Stimulated activated CD4-positive, alpha-beta T cell treated with anti-CD3 and anti-CD28 coated beads, Interleukin-4, amount 100 ng/mL, for 24 hours (primary cell): ENCODE measurements around the gene IFITM1.
A peak's percentile ranks its signal among the peaks of the same experiment; 100 is the strongest.
"Not testable (repeated sequence)": the region's sequence is repeated elsewhere in the genome, so short reads cannot be mapped to it uniquely, and the experiment has no call there.

Experiments used
- DNase-seq: peaks from one replicate; pipeline ENCODE4 v3.0.0-alpha.2; 2020

Gene IFITM1

DNA sequence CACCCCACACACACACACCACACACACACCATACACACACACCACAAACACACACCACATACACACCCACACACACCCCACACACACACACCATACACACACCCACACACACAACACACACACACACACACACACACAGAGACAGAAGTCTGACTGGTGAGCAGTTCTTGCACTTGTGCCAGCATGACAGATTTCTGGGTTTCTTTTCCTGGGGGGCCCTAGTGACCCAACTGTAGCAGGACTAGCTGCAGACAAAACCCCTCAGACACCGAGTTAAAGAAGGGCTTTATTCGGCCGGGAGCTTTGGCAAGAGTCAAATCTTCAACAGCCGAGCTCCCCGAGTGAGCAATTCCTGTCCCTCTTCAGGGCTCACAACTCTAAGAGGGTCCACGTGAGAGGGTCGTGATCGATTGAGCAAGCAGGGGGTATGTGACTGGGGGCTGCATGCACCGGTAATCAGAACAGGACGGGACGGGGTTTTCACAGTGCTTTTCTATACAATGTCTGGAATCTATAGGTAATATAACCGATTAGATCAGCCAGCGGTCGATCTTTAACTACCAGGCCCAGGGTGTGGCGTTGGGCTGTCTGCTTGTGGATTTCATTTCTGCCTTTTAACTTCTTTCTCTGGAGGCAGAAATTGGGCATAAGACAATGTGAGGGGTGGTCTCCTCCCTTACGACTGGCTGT lies 36.3 kb downstream of the IFITM1 start:
- DNase-seq: not testable (repeated sequence)

DNA sequence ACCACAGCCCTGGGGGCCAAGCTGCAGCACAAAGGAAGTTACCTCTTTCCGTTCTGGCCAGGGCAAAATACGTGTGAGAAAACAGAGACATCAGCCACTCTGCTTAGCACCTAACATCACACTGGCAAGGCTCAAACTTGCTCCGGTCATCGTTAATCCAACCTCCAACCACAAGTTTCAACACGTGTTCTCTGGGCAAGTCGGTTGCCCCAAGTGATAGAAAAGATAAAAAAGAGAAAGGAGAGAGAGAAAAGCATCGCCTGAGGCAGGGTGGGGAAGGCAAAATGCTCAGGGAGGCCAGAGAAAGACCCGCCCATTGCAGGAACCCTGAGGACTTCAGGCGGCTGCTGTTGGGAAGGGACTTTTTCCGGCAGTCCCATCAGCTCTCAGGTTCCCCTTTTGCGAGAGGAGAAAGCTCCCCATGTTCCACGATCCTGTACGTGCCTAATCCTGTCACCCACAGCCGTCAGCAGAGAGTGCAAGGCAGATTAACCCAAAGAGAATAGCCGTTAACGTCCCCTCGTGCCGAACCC lies 36.9 kb downstream of the IFITM1 start:
- DNase-seq: no peak

DNA sequence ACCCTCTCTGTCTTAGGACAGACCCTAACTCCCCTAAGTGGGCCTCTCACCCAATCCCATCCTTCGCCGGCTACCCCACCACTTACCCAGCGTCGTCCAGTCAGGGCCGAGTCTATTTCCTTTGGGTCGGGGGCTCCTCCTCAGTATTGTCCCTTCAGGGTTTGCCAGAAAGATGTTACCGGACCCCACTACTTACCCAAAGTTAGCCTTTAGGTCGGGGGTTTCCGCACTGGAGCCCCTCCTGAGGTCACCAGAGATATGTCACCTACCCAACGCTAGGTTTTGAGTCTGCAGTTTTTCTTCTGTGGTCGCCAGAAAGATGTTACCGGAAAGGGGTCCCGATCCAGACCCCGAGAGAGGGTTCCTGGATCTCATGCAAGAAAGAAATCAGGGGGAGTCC lies 37.6 kb downstream of the IFITM1 start:
- no peak for DNase-seq

DNA sequence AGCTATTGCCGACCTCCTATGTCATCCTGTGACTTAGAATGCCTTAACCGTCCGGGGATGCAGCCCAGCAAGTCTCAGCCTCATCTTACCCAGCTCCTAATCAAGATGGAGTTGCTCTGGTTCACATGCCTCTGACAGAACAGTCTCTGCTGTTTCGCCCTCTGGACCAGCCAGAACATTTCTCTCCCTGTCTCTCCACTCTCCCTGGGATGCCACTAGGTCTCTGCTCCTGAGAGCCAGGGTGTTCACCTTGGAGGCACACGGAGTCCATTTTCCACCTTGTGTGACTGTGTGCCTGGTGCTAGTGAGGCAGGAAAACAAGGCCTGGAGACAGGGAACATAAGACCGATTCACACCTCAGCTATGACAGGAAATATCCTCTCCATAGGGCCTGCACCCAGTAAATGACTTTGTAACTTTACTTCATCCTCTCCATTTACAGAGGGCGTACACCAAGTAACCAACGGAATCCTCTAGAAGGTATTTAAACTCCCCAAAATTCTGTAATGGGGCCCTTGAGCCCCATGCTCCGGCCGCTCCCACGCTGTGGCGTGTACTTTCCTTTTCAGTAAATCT lies 38.7 kb downstream of the IFITM1 start:
- no peak for DNase-seq

DNA sequence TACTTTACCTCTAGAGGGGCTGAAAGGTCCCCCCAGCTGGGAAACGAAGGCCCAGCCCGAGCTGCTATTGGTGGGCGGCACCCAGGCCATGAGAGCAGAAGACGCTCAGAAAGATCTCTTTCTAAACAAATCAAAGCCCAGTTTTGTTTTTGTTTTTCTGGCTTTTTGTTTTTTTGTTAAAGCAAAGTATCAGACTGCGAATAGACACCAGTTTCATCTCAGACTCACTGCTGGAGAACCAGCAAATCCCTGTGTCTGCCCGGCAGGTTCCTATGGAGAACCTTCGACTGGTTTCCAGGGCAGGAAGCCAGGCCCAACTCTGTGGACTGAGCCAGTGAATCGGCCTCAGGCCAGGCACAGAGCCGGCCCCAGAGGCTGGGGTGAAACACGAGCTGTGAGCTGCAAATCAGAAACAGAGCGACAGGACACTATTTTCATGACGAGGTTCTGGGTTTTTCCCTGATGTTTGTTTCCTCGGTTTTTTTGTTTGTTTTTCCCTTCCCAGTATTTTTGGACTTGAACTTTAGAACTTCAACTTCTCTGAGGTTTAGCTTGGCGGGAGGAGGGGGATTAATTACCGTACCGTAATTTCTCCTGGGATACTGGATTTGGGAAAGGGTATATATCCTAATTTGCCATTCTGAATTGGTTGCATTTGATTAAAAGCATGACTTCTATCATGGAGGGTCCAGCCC lies 39.5 kb downstream of the IFITM1 start:
- no peak for DNase-seq

DNA sequence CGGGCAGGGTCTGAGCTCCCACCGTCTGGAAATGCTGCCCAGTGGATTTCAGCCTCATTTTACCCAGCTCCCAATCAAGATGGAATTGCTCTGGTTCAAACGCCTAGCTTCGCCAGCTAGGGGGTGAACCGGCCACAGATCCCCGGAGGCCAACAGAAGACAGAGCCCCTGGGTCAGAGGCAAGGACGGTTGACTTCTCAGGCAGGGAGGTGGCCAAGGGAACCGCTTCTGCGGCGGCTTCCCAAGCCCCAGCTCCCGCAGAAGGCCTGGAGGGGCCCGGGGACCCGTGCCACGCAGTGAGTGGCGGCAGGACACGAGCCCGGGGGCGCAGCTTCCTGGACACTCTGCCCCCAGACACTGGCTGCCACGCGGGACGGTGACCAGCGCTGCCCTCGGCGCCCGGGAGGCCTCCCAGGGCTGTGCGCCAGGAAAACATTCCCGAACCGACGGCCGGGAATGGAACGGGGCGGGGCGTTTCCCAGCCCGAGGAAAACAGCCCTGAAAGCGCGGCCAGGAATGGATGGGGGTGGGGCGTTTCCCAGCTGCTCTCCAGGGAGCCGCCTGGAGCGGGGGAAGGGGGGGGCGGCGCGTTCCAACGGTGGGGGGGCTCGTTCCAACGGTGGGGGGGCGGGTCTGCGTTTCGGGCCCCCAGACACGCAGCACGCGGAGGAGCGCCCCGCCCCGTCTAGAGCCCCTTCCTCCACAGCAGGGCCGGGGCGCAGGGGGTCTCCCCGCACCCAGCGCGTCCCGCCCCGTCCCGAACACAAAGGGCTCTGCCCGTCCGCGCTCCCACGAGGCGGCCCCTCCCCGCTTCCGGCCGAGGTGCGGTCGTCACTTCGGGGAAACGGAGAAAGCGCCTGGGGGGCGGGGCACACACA lies 42.0 kb downstream of the IFITM1 start:
- peak; percentile 88 for DNase-seq

DNA sequence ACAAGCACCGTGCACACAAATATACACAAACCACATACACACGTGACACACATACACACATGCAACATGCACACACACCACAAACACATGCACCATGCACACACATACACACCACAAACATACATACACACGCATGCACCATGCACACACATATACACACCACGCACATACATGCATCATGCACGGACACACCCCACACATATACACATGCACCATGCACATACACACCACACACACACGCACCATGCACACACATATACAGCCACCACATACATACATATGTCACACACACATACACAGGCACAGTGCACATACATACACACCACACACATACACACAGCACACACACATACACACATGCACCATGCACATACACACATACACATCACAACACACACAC lies 42.8 kb downstream of the IFITM1 start:
- DNase-seq: no peak

DNA sequence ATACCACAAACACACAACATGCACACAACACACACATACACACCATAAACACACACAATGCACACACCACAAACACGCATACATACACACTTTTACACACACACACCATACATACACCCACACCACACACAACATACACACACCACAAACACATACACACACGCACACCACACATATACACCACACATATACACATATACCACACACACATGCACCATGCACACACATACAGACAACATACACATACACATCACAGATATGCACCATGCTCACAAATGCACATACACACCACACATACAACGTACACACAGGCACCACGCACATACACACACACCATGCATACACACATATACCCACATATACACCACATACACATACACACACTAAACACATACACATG lies 43.7 kb downstream of the IFITM1 start:
- no peak for DNase-seq

DNA sequence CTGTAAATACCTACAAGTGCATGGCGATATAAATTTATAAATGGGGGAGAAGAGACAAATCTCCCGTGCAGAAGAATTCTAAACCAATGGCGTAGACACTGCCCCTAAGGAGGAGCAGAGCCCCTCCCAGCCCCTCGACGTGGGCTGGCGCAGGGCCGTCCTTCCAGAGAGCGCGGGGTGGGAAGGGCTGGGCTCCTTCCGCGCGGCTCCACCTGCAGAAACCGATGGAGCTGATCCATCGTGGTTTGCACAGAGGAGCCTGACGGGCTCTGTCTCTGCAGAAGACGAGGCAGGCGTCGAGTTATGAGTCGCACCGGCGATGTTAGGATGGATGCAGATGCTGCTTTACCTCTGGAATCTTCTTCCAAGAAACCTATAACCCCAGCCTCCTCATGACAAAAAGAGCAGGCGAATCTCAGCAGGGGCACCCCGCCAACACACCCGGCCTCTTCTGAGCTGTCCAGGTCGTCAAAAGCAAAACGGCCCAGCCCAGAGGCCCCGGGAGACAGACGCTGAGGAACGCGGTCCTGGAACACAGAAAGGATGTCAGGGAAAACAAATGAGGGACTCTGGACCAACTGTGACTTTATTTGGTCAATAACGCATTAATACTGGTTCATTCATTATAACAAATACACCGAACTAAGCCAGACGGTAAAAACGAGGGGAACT lies 44.4 kb downstream of the IFITM1 start:
- no peak for DNase-seq

DNA sequence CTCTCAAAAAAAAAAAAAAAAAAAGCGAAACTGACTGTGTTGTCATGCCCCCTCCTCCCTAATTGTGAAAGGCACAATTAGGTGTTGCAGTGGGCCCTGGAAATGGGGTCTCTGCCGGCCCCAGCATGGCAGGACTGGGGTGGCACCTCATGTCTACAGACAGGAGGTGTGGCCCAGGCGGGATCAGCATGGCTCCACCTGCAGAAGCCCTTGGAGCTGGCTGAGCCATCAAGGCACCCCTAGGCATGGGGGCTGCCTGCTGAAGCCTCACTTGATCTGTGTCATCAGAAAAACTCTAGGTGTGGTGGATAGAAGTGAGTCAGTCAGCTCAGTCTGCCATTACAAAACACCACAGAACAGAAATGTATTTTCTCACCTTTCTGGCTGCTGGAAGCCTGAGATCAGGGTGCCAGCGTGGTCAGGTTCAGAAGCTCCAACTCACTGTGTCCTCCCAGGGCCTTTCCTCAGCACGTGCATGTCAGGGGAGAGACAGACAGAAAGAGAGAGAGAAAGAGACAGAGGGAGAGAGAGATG lies 45.4 kb downstream of the IFITM1 start:
- peak; percentile 24 for DNase-seq

DNA sequence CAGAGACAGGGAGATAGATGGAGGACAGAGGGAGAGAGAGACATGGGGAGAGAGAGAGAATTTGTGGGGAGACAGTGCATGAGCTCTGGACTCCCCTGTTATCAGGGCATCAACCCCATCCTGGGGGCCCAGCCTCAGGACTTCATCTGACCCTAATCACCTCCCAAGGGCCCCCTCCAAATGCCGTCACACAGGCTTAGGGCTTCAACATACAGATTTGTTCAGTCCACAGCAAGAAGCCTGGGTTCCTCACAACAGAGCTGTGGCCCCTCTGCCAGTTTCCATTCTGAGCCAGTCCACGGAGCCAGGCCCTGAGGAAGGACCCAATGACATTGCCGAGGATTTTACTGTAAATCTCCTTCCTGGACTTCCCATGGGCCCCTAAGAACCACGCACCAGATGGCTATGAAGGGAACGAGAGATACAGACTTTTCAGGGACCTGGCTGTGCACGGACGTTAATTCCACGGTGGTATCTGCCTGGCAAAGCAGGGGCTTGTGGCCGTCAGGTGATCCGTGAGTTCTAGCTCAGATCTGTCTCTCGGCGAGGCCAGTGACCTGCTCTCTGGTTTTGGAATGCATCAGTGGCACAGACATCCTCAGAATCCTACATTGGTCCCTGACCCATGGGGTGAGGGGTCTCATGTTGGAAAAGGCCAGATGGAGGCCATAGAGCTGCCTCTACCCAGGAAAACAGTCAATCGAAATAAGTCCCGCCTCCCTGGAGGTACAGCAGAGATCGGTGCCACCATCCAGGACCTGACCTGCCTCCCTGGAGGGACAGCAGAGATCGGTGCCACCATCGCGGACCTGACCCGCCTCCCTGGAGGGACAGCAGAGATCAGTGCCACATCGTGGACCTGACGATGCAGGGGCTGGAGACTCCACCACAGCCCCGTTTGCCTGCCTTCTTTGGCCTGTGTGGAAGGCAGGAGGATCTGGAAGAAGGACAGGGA lies 46.8 kb downstream of the IFITM1 start:
- no peak for DNase-seq

DNA sequence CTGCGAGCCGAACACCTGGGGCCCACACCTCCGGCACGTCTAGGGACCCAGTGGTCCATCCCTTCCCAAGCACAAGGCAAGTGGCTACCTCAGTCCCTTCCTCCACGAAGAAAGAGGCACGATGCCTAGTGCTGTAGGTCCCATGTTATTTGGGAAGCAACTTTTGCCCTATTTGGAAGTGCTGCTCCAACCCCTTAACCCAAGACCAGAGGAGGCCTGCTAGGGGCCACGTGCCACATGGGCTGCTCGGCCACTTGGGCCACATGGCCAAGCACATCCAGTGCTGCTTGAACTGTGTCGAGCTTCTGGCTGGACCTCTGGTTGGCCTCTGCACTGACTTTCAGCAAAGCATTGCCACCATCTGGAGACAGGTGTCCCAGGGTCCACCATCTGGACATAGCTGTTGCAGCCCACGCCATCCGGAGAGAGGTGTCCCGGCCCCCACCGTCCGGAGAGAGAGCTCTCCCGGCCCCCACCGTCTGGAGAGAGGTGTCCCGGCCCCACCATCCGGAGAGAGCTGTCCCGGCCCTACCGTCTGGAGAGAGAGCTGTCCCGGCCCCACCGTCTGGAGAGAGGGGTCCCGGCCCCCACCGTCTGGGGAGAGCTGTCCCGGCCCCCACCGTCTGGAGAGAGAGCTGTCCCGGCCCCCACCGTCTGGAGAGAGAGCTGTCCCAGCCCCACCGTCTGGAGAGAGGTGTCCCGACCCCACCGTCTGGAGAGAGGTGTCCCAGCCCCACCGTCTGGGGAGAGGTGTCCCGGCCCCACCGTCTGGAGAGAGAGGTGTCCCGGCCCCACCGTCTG lies 49.0 kb downstream of the IFITM1 start:
- DNase-seq: no peak

DNA sequence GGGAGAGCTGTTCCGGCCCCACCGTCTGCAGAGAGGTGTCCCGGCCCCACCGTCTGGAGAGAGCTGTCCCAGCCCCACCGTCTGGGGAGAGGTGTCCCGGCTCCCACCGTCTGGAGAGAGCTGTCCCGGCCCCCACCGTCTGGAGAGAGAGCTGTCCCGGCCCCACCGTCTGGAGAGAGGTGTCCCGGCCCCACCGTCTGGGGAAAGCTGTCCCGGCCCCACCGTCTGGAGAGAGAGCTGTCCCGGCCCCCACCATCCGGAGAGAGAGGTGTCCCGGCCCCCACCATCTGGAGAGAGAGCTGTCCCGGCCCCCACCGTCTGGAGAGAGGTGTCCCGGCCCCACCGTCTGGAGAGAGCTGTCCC lies 49.6 kb downstream of the IFITM1 start:
- DNase-seq: not testable (repeated sequence)

DNA sequence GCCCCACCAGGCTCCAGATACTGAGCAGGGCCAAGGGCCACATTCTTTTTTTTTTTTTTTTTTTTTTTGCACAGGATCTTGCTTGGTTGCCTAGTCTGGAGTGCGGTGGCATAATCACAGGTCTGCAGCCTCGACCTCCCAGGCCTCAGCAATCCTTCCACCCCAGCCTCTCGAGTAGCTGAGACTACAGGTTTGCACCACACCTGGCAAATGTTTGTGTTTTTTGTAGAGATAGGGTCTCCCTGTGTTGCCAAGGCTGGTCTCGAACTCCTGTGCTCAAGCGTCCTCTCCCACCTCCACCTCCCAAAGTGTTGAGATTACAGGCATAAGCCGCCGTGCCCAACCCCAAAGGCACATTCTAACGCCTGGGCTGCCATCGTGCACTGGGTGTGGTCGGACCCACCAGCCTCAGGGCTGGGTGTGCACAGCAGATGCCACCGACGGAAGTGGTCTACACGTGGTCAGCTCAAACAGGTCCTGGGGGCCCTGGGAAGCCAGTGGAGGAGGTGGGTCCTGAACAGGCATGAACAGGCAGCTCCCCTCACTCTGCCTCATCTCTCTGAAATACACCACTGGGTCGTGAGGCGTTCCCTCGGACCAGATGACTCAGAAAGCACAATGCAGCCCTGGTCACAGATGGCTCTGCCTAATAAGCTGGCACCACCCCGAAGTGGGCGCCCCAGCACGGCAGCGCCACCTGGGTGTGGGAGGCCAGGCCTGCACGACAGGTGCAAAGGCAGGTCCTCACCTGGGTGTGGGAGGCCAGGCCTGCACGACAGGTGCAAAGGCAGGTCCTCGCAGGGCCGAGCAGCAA lies 50.3 kb downstream of the IFITM1 start:
- peak; percentile 46 for DNase-seq
